GM11168 (cell line): ENCODE data around the gene PPM1J.

Experiments
- in situ Hi-C: fragments of 300-500 bp; cut with MboI; formaldehyde crosslinking; loops from one replicate; pipeline ENCODE4 v1.12.0; 2022; ENCODE audit warnings: low sequenced_read_pairs; ENCODE audit not compliant: unreplicated experiment

Gene PPM1J

DNA sequence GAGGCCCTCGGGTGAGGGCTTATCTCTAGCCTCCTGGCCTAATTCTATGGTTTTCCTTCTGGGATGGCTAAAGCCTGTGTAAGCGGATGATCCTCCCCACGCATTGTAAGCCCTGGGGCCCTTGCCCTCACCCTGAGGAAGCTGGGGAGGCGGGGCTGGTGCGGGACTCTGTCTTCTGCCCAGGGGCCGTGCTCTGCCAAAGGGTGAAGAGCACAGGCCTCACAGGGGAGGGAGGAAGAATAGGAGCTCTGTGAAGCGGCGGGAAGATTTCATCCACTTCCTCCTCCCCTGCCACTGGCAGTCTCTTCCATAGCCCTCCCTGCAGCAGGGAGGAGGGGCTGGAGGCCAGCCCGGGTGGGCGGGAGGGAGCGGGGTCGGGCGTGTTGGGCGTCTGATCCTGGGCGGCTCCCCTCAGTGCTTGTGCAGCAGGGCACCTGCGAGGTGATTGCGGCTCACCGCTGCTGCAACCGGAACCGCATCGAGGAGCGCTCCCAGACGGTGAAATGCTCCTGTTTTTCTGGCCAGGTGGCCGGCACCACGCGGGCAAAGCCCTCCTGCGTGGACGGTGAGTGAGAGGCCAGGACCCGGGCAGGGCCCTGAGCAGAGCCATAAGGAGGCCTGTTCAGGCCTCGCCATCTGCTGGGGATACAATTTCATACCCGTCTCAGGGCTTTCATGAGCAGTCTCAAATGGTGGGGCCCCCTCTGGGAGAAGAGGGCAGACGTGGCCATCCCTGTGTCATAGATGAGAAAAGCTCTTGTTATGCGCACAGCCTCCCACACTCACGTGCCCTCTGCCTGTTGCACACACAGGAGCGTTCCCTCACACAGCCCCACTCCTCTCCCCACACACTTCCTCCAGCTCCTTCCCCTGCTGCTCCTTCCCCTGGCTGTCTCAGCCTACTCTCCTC is 7.7 kb upstream of the PPM1J start:
- in situ Hi-C loops = loop anchor here (25.0 kb wide), 2 partner anchors 236 to 314 kb away; no protein-coding TSS in a partner anchor

DNA sequence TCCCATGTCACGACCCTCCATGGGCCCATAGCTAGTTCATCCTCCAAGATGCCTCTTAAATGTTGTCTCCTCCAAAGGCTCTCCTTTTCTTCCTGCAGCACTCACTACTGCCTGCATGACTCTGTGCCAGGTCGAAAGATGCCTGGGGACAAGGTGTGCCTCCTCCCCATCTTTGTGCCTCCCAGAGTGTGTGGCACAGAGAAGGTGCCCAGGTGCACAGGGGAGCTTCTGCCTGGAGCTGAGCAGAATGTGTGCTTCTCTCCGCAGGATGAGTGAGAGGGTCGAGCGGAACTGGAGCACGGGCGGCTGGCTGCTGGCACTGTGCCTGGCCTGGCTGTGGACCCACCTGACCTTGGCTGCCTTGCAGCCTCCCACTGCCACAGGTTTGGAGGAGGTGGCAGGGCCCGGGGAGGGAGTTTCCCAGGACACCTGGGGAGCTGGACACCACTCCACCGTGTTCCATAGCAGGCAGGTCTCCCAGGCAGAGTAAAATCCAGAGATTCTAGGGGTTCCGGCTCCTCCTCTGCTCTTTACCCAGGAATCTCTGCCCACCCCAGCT is 6.9 kb upstream of the PPM1J start:
- in situ Hi-C loops = loop anchor here (25.0 kb wide), 2 partner anchors 235 to 315 kb away; no protein-coding TSS in a partner anchor

DNA sequence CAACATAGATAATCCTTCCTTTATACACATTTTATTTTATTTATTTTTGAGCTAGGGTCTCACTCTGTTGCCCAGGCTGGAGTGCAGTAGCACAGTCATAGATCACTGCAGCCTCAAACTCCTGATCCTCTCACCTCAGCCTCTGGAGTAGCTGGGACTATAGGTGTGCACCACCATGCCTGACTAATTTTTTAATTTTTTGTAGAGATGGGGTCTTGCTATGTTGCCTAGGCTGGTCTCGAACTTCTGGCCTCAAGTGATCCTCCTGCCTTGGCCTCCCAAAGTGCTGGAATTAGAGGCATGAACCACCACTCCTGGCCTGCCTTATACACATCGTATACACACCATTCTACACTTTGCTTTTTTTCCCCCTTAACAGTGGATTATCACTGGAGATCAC is 6.2 kb upstream of the PPM1J start:
- in situ Hi-C loops = loop anchor here (25.0 kb wide), 2 partner anchors 234 to 316 kb away; no protein-coding TSS in a partner anchor

GRCh38 chr1:112720800-112721199 is 5.7 kb upstream of the PPM1J start:
- in situ Hi-C loops = loop anchor here (25.0 kb wide), 2 partner anchors 233 to 317 kb away; no protein-coding TSS in a partner anchor

DNA sequence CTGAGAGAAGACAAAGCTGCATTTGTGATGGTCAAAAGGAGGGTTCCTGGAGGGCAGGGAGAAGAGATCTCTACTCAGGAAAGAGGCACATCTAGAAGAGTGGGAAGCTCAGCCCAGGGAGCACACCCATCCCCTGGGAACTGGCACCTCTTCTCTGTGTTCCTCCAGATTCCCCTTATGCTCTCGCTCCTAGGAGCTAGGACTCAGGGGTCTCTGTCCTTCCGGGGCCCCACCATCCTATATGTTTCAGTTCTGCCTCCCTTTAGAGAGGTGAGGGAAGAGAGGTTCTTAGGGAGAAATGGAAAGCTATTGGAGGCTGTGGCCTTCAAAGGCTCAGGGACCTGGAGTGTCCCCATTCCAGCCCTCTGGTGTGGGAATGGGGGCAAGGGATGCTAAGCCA is 4.6 kb upstream of the PPM1J start:
- in situ Hi-C loops = loop anchor here (5.0 to 25.0 kb wide), 3 partner anchors 73 to 318 kb away; no protein-coding TSS in a partner anchor

- in situ Hi-C loops = loop anchor here (5.0 to 25.0 kb wide), 3 partner anchors 73 to 318 kb away; no protein-coding TSS in a partner anchor
Measured at GRCh38 chr1:112718691-112719418, 3.7 kb upstream of the PPM1J start.

- in situ Hi-C loops = loop anchor here (5.0 to 25.0 kb wide), 3 partner anchors 75 to 320 kb away; no protein-coding TSS in a partner anchor
Measured at GRCh38 chr1:112717263-112717873, 2.2 kb upstream of the PPM1J start.

DNA sequence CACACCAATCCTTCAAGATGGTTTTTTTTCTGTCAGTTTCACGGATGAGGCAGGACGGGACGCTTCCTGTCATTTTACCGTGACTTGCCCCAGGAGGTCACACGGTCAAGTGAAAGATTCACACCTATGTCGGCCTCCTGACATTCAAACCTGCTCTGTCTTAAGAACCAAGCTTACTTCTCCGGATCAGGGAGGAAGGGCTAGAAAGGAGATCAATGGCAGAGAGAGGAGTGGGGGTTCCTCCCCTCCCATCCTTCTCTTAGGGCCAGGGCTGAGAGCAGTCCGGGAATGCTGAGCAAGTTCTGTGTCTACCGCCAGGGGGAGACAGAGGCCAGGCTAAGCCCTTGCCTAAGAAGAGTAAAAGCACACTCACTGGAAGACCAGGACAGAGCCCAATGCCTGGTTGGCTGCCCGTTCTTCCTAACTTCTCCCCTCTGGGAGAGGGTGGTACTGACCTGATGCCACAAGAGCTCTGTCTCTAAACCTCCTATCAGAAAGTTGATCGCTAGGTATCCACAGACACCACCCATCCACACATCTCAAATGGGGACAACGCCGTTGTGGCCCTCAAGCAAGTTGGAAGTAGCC is 1.1 kb upstream of the PPM1J start:
- in situ Hi-C loops = loop anchor here (5.0 to 25.0 kb wide), 3 partner anchors 76 to 321 kb away; no protein-coding TSS in a partner anchor

- in situ Hi-C loops = loop anchor here (5.0 to 25.0 kb wide), 3 partner anchors 78 to 323 kb away; no protein-coding TSS in a partner anchor
Measured at GRCh38 chr1:112714313-112715263, 544 bp downstream of the PPM1J start.

GRCh38 chr1:112713466-112714312 is 1.4 kb downstream of the PPM1J start:
- in situ Hi-C loops = loop anchor here (25.0 kb wide), 2 partner anchors 226 to 324 kb away; no protein-coding TSS in a partner anchor

- in situ Hi-C loops = loop anchor here (25.0 kb wide), 2 partner anchors 225 to 325 kb away; no protein-coding TSS in a partner anchor
Measured at GRCh38 chr1:112712701-112713128, 2.4 kb downstream of the PPM1J start.

GRCh38 chr1:112712191-112712590 is 2.9 kb downstream of the PPM1J start:
- in situ Hi-C loops = loop anchor here (25.0 kb wide), 2 partner anchors 225 to 325 kb away; no protein-coding TSS in a partner anchor

DNA sequence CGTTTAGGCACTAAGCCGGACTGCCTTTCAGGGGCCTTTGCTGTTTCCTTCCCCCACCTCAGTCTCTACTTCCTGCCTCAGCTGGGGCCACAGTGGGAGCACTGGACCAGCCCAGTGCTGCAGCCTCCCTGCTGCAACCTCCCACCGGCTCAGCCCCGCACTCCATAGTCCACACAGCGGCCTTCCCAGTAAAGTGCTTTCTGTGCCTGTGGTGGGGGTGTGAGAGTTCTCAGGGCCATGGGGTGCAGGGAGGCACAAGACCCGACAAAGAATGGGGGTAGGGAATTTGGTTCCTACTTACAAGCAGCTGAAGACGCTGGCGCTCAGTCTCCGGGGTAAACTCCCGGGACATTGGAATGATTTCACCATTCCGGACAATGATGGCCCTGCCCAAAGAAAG is 3.5 kb downstream of the PPM1J start:
- in situ Hi-C loops = loop anchor here (25.0 kb wide), 2 partner anchors 224 to 326 kb away; no protein-coding TSS in a partner anchor

- in situ Hi-C loops = loop anchor here (25.0 kb wide), 2 partner anchors 224 to 326 kb away; no protein-coding TSS in a partner anchor
Measured at GRCh38 chr1:112711041-112711440, 4.1 kb downstream of the PPM1J start.

- in situ Hi-C loops = loop anchor here (25.0 kb wide), 2 partner anchors 223 to 327 kb away; no protein-coding TSS in a partner anchor
Measured at GRCh38 chr1:112710586-112710985, 4.5 kb downstream of the PPM1J start.

GRCh38 chr1:112710159-112710558 is 5.0 kb downstream of the PPM1J start:
- in situ Hi-C loops = loop anchor here (25.0 kb wide), 2 partner anchors 223 to 327 kb away; no protein-coding TSS in a partner anchor

GRCh38 chr1:112708489-112708888 is 6.6 kb downstream of the PPM1J start:
- in situ Hi-C loops = loop anchor here (5.0 to 25.0 kb wide), 3 partner anchors 221 to 329 kb away; no protein-coding TSS in a partner anchor
